SHP77 treated with DMSO at 0.1 percent for 48 hours (cell line): Measurements from ENCODE around the gene CAMLG.
"Not testable (repeated sequence)": the region's sequence is repeated elsewhere in the genome, so short reads cannot be mapped to it uniquely, and the experiment has no call there.

ENCODE experiments used
- DNase-seq: peaks from one replicate; lab custom pipeline; 2025; lab: John Stamatoyannopoulos, UW

The CAMLG gene

DNA sequence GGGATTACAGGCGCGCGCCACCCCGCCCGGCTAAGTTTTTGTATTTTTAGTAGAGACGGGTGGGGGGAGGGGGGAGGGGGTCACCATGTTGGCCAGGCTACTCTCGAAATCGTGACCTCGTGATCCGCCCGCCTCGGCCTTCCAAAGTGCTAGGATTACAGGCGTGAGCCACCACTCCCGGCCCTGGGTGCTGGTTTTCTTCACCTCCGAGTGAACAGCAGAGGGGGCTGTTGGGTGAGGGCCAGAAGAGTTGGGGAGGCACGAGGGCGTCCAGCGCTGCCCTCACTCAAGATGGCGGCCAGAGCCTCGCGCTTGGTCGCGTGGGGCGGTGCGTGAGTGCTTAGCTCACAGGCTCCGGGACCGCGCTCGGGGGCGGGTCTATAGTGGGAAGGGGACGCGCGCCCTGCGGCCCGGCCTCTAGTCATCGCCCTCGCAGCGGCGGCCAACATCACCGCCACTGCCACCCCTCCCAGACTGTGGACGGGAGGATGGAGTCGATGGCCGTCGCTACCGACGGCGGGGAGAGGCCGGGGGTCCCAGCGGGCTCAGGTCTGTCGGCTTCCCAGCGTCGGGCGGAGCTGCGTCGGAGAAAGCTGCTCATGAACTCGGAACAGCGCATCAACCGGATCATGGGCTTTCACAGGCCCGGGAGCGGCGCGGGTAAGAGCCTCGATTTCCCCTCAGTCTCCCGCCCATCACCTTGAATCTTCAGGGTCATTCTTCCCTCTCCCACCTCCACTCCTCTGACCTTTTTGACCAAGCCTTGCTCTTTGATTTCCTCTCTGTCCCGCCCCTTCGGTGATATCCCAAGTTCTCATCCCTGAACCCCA is at the start of gene CAMLG:
TSS of gene CAMLG (plus strand) at position 416 of the 830 bp plus-strand sequence. CDS start at position 489, 73 bp downstream.
- peak; percentile 93 for DNase-seq

DNA sequence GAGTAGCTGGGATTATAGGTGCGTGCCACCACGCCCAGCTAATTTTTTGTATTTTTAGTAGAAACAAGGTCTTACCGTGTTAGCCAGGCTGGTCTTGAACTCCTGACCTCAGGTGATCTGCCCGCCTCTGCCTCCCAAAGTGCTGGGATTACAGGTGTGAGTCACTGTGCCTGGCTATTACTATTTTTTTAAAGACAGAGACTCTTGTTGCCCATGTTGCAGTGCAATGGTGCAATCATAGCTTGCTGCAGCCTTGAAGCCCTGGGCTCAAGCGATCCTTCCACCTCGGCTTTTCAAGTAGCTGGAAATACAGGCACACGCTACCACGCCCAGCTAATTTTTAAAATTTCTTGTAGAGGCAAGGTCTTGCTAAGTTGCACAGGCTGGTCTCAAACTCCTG is 48.2 kb upstream of the CAMLG start:
- DNase-seq: not testable (repeated sequence)

DNA sequence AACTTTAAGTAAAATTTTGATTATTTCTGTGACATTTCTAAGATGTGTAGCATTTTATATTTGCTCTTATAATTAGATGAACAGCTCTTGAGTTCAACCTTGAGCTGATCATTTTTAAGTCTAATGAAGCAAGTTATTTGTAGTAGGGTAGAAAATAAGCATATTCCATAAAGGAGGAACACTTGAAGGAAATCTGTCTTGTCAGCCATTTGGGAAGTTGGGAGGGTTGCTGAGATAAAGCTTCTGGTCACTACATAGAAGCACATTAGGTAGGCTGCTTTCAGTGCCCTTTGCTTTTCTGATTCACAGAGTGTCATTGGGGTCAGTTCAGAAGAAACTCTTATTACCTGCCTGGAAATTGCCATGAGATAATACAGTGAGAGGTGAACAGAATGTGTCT is 45.6 kb upstream of the CAMLG start:
- no peak for DNase-seq

DNA sequence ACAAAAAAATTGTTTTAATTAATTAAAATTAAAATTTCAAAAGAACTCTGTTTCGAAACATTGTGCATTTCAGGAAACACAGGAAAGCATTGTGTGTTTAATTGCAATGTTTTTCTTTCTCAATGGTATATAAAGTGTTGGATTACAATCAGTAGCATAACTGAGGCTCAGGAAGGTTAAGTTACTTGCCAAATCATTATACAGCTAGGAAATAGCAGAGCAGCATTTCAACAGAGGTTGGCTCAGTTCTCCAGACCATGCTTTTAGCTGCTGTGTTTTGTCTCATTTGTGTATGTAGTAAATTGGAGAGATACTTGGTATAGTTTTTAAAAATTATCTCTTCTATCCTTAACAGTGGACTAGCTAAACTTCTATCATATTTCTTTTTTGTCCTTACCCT is 30.0 kb upstream of the CAMLG start:
- no peak for DNase-seq

DNA sequence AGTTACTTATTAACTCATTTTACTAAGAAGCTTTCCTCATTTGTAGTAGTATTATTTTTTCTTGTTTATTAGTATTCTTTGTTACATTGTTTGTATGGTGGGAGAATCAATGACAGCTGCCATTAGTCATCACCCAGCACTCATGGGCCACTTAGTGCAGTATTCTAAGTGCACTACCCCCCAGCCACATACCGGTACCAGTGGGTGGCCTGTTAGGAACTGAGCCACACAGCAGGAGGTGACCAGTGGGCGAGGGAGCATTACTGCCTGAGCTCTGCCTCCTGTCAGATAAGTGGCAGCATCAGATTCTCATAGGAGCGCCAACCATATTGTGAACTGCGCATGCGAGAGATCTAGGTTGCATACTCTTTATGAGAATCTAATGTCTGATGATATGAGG is 24.2 kb upstream of the CAMLG start:
- no peak for DNase-seq

DNA sequence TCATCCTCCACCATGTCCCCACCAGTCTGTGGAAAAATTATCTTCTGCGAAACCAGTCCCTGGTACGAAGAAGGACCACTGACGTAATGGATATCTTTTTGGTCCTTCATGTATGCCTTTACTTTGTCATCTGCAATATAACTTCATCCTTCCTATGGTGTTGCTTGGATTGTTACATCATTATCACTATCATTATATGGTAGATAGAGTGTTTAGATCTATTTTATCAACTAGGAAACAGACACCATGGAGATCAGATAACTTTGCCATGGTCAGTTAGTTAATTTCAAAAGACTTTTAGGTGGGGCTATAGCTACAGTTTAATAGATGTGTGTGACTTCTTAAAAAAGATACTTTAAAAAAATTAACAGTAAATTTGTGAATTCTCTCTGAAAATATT is 23.8 kb upstream of the CAMLG start:
- DNase-seq: no peak

DNA sequence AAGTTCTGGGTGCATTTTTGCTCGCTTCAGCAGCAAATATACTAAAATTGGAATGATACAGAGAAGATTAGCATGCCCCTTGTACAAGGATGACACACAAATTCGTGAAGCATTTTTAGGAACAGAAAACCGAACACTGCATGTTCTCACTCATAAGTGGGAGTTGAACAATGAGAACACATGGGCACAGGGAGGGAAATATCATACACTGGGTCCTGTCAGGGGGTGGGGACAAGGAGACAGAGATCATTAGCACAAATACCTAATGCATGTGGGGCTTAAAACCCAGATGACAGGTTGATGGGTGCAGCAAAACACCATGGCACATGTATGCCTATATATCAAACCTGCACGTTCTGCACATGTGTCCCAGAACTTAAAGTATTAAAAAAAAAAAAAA is 22.9 kb upstream of the CAMLG start:
- not testable (repeated sequence) for DNase-seq

DNA sequence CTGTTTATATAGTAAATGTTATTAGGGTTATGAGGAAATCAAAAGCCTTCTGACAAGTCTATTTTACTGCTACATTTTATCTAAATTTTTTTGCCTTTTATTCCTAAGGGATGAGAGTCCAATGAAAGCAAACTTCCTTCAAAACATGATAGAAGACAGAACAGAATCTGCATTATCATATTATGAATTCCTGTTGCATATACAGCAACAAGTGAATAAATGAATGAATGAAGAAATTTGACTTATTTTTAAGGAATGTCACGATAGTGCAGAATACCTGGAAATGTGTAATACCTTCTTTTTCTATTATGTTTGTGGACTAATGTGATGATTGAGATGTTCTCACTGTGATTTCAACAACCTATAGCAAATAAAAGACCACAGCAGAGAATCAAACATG is 13.5 kb upstream of the CAMLG start:
- no peak for DNase-seq

DNA sequence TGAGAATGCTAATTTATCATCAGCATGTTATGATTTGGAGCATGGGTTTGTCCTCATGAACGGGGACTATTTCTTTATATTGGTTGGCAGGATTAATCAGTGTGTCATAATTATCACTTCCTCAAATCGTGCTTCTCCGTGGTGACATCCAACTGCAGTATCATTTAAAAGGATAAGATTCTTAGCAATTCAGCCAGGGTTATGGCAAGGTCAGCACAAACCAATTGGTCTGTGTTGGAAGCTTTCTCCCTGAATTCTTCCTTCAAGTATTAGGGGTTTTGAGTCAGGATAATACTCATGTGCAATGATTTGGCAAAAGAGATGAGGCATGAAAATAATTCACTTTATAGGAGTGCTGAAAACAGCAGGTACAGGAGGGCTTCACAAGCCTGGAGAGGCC is 5.5 kb upstream of the CAMLG start:
- no peak for DNase-seq

DNA sequence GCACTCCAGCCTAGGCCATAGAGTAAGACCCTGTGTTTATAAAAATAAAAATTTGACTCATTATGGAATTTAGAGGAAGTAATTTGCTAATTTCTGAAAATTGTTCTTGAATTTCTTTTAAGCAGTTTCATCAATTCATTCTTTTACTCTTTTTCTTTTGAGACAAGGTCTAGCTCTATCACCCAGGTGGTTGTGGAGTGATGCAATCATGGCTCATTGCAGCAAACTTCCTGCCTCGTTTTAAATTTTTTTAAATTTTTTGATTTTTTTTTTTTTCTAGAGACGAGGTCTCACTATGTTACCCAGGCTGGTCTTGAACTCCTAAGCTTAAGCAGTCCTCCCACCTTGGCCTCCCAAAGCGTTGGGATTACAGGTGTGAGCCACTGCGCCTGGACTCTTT is 3.1 kb upstream of the CAMLG start:
- no peak for DNase-seq

DNA sequence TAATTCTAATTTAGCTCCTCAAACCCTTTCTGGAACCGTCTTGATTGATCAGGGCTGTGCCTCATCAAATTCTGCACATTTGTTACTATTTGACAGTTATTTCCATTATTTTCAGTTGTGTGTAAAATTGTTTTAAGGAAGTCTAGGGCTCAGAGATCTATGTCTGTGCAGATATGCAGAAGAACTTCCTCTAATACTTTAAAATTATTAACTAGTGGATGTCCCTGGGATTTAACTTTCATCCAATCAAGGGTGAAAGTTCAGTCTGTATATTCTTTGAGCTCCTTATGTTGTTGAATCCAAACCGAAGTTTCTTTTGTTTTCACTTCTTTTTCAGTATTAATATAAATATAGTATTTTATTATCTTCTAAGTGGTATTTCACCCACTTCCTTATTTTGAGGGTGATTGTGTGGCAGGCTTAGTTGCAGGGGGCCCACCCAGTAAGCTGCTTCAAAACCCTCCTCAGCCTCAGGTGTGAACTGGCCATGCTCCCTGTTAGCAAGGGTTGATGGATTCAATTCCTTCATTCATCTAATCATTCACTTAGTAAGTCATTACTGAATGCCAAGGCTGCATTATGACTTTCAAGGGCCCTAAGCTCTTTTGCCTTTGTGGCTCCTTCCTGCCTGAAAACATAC is 2.1 kb upstream of the CAMLG start:
- no peak for DNase-seq

DNA sequence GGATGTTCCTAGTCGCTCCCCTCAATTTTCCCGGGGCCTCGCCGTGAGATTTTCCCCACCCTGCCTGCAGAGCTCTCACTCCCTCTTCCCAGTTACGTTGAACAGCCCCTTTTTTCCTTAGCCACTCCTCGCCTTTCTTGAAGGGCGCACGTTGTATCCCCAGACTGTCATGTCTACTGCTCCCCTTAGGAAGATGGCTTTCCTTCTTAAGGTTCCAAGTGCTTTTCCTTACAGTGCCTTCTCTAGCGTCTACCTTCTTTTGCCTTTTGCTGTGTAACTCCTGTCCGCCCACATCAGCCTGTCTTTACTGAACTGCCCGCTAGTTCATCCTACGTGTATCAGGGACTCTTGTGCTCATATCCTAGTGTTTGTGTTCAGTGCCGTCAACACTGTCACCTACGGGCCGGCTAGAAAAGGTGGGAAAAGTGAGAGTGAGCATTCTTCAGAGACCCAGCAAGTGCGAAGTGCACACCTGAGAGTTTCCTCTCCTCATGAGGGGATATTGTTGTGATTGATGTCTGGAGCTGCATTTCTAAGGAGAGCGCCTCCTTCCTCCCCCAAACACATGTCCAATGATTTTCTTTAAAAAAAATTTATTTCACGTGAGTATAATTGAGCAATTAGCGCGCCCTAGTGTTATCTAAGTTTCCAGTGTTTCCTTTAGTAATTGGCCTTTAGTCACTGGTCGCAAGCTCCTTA is 764 bp downstream of the CAMLG start:
- DNase-seq: no peak

DNA sequence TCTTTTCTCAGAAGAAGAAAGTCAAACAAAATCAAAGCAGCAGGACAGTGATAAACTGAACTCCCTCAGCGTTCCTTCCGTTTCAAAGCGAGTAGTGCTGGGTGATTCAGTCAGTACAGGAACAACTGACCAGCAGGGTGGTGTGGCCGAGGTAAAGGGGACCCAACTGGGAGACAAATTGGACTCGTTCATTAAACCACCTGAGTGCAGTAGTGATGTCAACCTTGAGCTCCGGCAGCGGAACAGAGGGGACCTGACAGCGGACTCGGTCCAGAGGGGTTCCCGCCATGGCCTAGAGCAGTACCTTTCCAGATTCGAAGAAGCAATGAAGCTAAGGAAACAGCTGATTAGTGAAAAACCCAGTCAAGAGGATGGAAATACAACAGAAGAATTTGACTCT is 2.7 kb downstream of the CAMLG start:
- DNase-seq: no peak

DNA sequence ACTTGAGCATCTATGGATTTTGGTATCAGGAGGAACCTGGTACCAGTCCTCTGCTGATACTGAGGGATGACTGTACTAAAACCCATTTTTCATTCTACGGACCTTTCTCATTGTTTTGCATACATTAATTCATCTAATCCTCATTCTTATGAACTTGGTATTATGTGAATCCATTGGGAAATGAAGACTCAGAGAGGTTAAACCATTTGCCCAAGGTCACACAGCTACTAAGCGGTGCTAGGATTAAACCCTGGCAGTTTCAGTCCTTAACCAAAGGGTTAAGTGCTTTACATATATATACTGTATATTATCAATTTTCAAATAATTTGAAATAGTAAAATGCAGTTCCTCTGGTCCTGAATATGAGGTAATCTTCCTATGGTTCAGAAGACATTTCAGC is 3.8 kb downstream of the CAMLG start:
- no peak for DNase-seq

DNA sequence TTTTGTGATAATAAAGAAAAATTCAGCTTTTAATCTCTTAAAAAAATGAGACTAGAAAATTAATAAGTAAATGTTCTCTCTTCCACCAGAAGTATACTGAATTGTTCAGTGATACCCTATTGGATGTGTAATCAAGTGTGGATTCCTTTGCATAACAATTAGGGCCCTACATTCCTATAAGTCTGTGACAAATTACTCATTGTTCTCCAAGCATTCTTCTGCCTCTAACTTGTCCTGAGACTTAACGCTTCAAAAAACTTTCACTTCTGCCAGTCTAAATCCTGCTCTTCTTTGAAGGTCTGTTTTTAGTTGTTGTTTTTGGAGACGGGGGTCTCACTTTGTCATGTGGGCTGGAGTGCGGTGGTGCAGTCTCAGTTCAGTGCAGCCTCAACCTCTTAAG is 11.1 kb downstream of the CAMLG start:
- DNase-seq: no peak

DNA sequence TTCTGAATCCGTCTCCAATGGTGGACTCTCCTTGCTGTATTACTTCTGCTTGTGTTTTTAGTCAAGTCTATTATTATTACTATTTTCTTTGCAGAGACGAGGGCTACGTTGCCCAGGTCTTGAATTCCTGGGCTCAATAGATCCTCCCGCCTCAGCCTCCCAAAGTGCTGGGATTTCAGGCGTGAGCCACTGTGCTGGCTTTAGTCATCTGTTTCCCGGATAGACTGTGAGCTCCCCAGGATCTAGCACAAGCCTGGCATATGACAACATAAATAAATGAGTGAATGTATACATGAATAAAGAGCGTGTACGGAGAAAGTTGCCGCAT is 19.8 kb downstream of the CAMLG start:
- DNase-seq: no peak

DNA sequence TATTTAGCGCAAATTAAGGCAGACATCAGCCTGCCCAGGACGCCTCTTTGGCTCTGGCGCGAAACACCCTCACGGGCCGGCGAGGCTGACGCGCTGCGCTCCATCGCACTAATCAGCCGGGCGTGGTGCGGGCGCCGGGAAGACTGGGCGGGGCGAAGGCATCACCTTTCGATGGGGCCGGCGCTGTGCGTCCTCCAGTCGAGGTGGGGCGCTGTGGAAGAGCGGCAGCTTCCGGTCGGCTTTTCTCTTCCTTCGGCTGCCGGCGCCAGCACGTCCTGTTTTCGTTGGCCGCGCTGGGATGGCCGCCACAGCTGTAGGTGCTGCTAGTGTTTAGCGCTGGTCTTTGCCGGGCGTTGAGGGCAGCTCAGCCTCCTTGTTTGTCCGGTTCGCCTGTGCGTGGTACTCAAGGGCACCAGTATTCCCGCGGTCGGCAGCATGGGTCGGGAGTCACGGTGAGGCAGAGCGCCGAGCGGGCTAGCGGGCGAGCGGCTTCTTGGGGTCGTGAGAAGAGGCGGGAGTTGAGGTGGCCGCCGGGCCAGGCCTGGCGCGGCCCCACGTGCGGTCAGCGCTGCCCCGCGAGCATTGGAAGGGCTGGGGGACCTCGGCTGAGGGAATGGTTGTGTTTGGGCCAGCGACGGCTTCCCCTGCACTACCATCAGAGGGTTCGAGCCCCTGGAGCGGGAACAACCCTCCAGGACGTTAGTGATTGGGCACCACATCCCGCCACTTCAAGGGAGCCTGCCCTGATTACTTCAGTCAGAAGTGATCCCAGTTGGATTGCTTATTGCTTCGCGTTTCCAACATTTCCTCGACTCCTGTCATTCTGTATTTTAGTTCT is 20.4 kb downstream of the CAMLG start, which contains the start of gene DDX46:
TSS of gene DDX46 (plus strand) at position 276 of the 838 bp plus-strand sequence. CDS start at position 436, 160 bp downstream.
- peak; percentile 74 for DNase-seq

DNA sequence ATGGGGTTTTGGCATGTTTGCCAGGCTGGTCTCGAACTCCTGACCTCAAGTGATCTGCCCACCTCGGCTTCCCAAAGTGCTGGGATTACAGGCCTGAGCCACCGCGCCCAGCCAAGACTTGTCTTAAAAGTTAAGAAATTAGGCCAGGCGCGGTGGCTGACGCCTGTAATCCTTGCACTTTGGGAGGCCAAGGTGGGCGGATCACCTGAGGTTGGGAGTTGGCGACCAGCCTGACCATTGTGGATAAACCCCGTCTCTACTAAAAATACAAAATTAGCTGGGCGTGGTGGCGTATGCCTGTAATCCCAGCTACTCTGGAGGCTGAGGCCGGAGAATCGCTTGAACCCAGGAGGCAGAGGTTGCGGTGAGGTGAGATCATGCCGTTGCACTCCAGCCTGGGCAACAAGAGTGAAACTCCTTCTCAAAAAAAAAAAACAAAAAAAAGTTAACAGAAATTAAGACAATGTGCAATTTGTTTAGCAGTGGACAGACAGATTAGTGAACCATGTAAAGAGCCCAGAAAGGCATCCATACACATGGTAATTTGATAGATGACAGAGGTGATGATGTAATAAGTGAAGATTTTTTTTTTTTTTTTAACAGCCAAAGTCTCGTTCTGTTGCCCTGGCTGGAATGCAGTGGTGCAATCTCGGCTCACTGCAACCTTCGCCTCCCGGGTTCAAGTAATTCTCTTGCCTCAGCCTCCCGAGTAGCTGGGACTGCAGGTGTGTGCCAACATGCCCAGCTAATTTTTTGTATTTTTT is 29.4 kb downstream of the CAMLG start:
- not testable (repeated sequence) for DNase-seq

DNA sequence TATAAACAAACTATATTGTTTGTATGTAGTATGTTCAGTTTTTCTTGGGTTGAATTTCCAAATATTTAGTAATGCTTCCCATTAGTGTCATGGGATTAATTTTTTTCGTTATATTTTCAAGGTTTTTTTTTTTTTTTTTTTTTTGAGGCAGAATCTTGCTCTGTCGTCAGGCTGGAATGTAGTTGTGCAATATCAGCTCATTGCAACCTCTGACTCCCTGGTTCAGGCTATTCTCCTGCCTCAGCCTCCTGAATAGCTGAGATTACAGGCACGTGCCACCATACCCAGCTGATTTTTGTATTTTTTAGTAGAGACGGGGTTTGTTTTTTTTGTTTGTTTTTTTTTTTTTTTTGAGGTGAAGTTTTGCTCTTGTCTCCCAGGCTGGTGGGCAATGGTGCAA is 30.9 kb downstream of the CAMLG start:
- no peak for DNase-seq

DNA sequence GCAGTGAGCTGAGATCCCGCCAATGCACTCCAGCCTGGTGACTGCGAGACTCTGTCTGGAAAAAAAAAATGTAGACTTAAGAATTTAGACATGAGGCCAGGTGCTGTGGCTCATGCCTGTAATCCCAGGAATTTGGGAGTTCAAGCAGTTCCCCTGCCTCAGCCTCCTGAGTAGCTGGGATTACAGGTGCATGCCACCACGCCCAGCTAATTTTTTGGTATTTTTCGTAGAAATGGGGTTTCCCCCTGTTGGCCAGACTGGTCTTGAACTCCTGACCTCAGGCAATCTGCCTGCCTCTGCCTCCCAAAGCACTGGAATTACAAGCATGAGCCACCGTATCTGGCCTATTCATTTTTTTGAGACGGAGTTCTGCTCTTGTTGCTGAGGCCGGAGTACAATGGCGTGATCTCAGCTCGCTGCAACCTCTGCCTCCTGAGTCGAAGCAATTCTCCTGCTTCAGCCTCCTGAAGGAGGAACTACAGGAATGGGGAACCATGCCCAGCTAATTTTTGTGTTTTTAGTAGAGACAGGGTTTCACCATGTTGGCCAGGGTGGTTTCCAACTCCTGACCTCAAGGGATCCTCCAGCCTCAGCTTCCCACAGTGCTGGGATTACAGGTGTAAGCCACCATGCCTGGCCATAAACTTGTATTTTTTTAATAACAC is 34.2 kb downstream of the CAMLG start:
- DNase-seq: no peak

DNA sequence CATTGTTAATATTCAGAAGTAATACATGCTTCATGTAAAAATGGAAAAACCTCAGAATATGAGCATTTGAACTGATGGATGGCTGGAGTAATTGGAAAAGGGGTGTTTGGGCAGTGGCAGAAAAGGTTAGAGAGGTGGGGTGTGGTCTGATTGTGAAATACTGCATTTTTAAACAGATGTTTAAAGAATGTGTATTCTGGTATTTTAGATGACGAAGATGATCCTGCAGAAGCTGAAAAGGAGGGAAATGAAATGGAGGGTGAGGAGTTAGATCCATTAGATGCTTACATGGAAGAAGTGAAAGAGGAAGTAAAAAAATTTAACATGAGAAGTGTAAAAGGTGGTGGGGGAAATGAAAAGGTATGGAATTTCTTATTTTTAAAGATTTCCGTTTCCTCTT is 39.0 kb downstream of the CAMLG start:
- DNase-seq: no peak
